ENCODE data around the gene CD34.

The CD34 gene

DNA sequence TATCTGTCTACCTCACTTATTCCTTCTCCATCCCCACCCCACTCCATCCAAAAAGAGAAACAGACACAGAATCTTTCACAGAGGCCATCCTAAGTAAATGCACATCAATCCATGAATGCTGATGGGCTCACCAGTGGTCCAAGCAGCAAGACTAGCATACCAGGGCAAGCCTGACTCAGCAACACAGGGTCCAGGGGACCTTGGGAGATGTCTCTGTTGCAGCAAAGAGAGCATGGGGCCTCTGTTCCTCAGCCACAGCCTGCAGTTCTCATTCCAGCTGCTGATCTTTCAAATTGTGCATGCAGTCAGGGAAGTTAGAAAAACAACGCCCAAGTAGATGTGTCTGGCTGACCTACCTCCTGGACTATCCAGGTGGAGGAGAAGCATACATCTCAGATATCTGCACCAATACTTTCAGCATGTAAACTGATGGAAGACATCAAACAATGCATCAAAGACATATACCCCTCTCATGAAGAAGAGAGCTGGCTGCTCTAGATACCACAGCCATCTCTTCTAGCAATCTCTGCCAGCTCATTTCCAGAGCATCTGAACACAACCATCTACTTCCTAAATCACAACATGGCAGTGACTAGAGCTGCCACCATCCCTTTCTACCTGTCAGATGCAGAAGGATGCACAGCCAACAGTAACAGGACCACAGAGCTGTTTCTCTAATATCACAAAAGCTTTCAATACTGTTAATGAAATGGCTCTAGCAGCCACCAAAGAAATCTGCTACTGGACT is 54.5 kb downstream of the CD34 start:
- Histone ChIP-seq H3K9me3 (ENCODE audit: low read length) (no peaks in the 10 kb centered on the region), H3K9me2 (ENCODE audit: low read depth, low read length) (no peaks in the 10 kb centered on the region), H3K36me3 (ENCODE audit: insufficient read depth, low read length) (peaks cover 33% of the 10 kb centered on the region; the same call in 1 of the 2 replicates), H3K9ac (ENCODE audit: low read length) (no peak overlapping the region), H4K20me1 (ENCODE audit: insufficient read depth, low read length) (no peaks in the 10 kb centered on the region), H3K4me1 (ENCODE audit: insufficient read depth, low read length, severe bottlenecking) (peaks cover 13% of the 10 kb centered on the region), H3F3A (ENCODE audit: insufficient read depth, low read length) (no peaks in the 10 kb centered on the region), H3K79me2 (ENCODE audit: insufficient read depth, low read length) (peaks cover 30% of the 10 kb centered on the region), H3K4me2 (ENCODE audit: low read length) (no peak overlapping the region), H3K4me3 (ENCODE audit: low read depth, low read length, poor library complexity, severe bottlenecking) (no peak overlapping the region), H3K27me3 (ENCODE audit: insufficient read depth, low read length) (no peaks in the 10 kb centered on the region), H2AFZ (ENCODE audit: low read length) (no peak overlapping the region), H3K27ac (ENCODE audit: low read depth, low read length, poor library complexity, severe bottlenecking) (no peak overlapping the region)
- no peak for TF ChIP-seq EZH2 (IDR thresholded peaks at IDR 0.05; ENCODE audit: borderline replicate concordance, low read length)
- TF ChIP-seq CTCF (IDR thresholded peaks at IDR 0.05; ENCODE audit: low read length): no peak

- TF ChIP-seq EZH2 (IDR thresholded peaks at IDR 0.05; ENCODE audit: borderline replicate concordance, low read length) (no peak), CTCF (IDR thresholded peaks at IDR 0.05; ENCODE audit: low read length) (no peak)
- Histone ChIP-seq H3K27me3 (ENCODE audit: insufficient read depth, low read length) (no peaks in the 10 kb centered on the region), H3K4me2 (ENCODE audit: low read length) (no peak overlapping the region), H3K4me1 (ENCODE audit: insufficient read depth, low read length, severe bottlenecking) (peaks cover 8% of the 10 kb centered on the region), H3K4me3 (ENCODE audit: low read depth, low read length, poor library complexity, severe bottlenecking) (no peak overlapping the region), H3K27ac (ENCODE audit: low read depth, low read length, poor library complexity, severe bottlenecking) (no peak overlapping the region), H4K20me1 (ENCODE audit: insufficient read depth, low read length) (no peaks in the 10 kb centered on the region), H3K79me2 (ENCODE audit: insufficient read depth, low read length) (peaks cover 22% of the 10 kb centered on the region), H3K9me2 (ENCODE audit: low read depth, low read length) (no peaks in the 10 kb centered on the region), H3K36me3 (ENCODE audit: insufficient read depth, low read length) (peaks cover 21% of the 10 kb centered on the region; the same call in 1 of the 2 replicates), H3F3A (ENCODE audit: insufficient read depth, low read length) (no peaks in the 10 kb centered on the region), H3K9me3 (ENCODE audit: low read length) (no peaks in the 10 kb centered on the region), H3K9ac (ENCODE audit: low read length) (no peak overlapping the region), H2AFZ (ENCODE audit: low read length) (no peak overlapping the region)
Measured at GRCh38 chr1:207854001-207854400, 56.9 kb downstream of the CD34 start.

GRCh38 chr1:207853372-207853757 is 57.6 kb downstream of the CD34 start:
- peaks cover 16% of the 10 kb centered on the region; the same call in 1 of the 2 replicates for H3K36me3 ChIP-seq (ENCODE audit: insufficient read depth, low read length)
- TF ChIP-seq EZH2 (IDR thresholded peaks at IDR 0.05; ENCODE audit: borderline replicate concordance, low read length) (no peak), CTCF (IDR thresholded peaks at IDR 0.05; ENCODE audit: low read length) (no peak)
- H3K27me3 ChIP-seq (ENCODE audit: insufficient read depth, low read length): no peaks in the 10 kb centered on the region
- no peaks in the 10 kb centered on the region for H4K20me1 ChIP-seq (ENCODE audit: insufficient read depth, low read length)
- no peak overlapping the region for H3K4me2 ChIP-seq (ENCODE audit: low read length)
- peaks cover 15% of the 10 kb centered on the region for H3K79me2 ChIP-seq (ENCODE audit: insufficient read depth, low read length)
- no peaks in the 10 kb centered on the region for H3F3A ChIP-seq (ENCODE audit: insufficient read depth, low read length)
- H3K4me1 ChIP-seq (ENCODE audit: insufficient read depth, low read length, severe bottlenecking): peaks cover 5% of the 10 kb centered on the region
- H3K9me3 ChIP-seq (ENCODE audit: low read length): no peaks in the 10 kb centered on the region
- H3K9me2 ChIP-seq (ENCODE audit: low read depth, low read length): no peaks in the 10 kb centered on the region
- no peak overlapping the region for H2AFZ ChIP-seq (ENCODE audit: low read length)
- H3K27ac ChIP-seq (ENCODE audit: low read depth, low read length, poor library complexity, severe bottlenecking): no peak overlapping the region
- no peak overlapping the region for H3K9ac ChIP-seq (ENCODE audit: low read length)
- H3K4me3 ChIP-seq (ENCODE audit: low read depth, low read length, poor library complexity, severe bottlenecking): no peak overlapping the region
